ENCODE results near the gene DRG2.

DRG2 gene

DNA sequence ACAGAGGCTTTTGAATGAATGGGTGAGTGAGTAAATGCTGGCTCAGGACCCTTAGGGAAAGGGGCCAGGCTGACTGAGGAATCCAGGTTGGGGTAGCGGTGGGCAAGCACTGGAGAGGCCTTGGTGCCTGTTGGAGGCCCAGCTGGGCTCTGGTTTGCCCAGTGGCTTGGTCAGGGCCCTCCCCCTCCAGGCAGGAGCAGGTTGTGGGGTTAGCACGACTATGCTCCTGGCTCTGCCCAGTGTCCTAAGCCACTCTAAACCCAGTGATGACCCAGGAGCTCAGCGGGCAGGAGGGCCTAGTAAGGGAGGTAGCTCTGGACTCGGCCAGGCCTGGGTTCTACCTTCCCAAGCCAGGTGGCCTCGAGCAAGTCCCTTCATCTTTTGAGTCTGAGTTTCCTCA is 28.3 kb downstream of the DRG2 start:
- Histone ChIP-seq H3K27me3 (ENCODE audit: low read length) (no peaks in the 10 kb centered on the region), H3K4me3 (ENCODE audit: insufficient read depth, low read length, poor library complexity, severe bottlenecking) (no peak overlapping the region), H3K36me3 (ENCODE audit: low read length) (no peaks in the 10 kb centered on the region), H3K9me3 (ENCODE audit: insufficient read depth, low read length) (no peaks in the 10 kb centered on the region), H3K27ac (ENCODE audit: low read depth, low read length) (no peak overlapping the region), H3F3A (ENCODE audit: insufficient read depth) (no peaks in the 10 kb centered on the region), H4K20me1 (ENCODE audit: low read depth, low read length) (no peaks in the 10 kb centered on the region), H2AFZ (ENCODE audit: low read depth, low read length, severe bottlenecking) (no peak overlapping the region), H3K9ac (ENCODE audit: low read length) (no peak overlapping the region), H3K9me2 (replicated peaks; ENCODE audit: insufficient read depth, low read length) (no peaks in the 10 kb centered on the region), H3K4me2 (ENCODE audit: low read depth, low read length, poor library complexity, severe bottlenecking) (no peak overlapping the region), H3K79me2 (ENCODE audit: insufficient read depth, low read length) (no peaks in the 10 kb centered on the region)
- no peak for TF ChIP-seq EZH2phosphoT487 (conservative IDR thresholded peaks at IDR 0.05; ENCODE audit: low read length)
- TF ChIP-seq CTCF (IDR thresholded peaks at IDR 0.05; ENCODE audit: insufficient read depth, low read length, poor library complexity, severe bottlenecking): no peak

GRCh38 chr17:18117533-18117932 is 29.8 kb downstream of the DRG2 start:
- Histone ChIP-seq H3K79me2 (ENCODE audit: insufficient read depth, low read length) (no peaks in the 10 kb centered on the region), H3K9me2 (replicated peaks; ENCODE audit: insufficient read depth, low read length) (no peaks in the 10 kb centered on the region), H3F3A (ENCODE audit: insufficient read depth) (no peaks in the 10 kb centered on the region), H3K4me3 (ENCODE audit: insufficient read depth, low read length, poor library complexity, severe bottlenecking) (no peak overlapping the region), H3K27ac (ENCODE audit: low read depth, low read length) (no peak overlapping the region), H3K9ac (ENCODE audit: low read length) (no peak overlapping the region), H4K20me1 (ENCODE audit: low read depth, low read length) (no peaks in the 10 kb centered on the region), H3K36me3 (ENCODE audit: low read length) (no peaks in the 10 kb centered on the region), H2AFZ (ENCODE audit: low read depth, low read length, severe bottlenecking) (no peak overlapping the region), H3K9me3 (ENCODE audit: insufficient read depth, low read length) (no peaks in the 10 kb centered on the region), H3K27me3 (ENCODE audit: low read length) (no peaks in the 10 kb centered on the region), H3K4me2 (ENCODE audit: low read depth, low read length, poor library complexity, severe bottlenecking) (no peak overlapping the region)
- no peak for TF ChIP-seq EZH2phosphoT487 (conservative IDR thresholded peaks at IDR 0.05; ENCODE audit: low read length)
- no peak for TF ChIP-seq CTCF (IDR thresholded peaks at IDR 0.05; ENCODE audit: insufficient read depth, low read length, poor library complexity, severe bottlenecking)

- Histone ChIP-seq H4K20me1 (ENCODE audit: low read depth, low read length) (no peaks in the 10 kb centered on the region), H3K9me2 (replicated peaks; ENCODE audit: insufficient read depth, low read length) (no peaks in the 10 kb centered on the region), H3F3A (ENCODE audit: insufficient read depth) (no peaks in the 10 kb centered on the region), H3K9ac (ENCODE audit: low read length) (no peak overlapping the region), H3K27me3 (ENCODE audit: low read length) (no peaks in the 10 kb centered on the region), H3K36me3 (ENCODE audit: low read length) (no peaks in the 10 kb centered on the region), H3K4me3 (ENCODE audit: insufficient read depth, low read length, poor library complexity, severe bottlenecking) (no peak overlapping the region), H3K79me2 (ENCODE audit: insufficient read depth, low read length) (no peaks in the 10 kb centered on the region), H2AFZ (ENCODE audit: low read depth, low read length, severe bottlenecking) (no peak overlapping the region), H3K4me2 (ENCODE audit: low read depth, low read length, poor library complexity, severe bottlenecking) (no peak overlapping the region), H3K9me3 (ENCODE audit: insufficient read depth, low read length) (no peaks in the 10 kb centered on the region), H3K27ac (ENCODE audit: low read depth, low read length) (no peak overlapping the region)
- no peak for TF ChIP-seq CTCF (IDR thresholded peaks at IDR 0.05; ENCODE audit: insufficient read depth, low read length, poor library complexity, severe bottlenecking)
- TF ChIP-seq EZH2phosphoT487 (conservative IDR thresholded peaks at IDR 0.05; ENCODE audit: low read length): no peak
Measured at GRCh38 chr17:18117982-18118975, 30.5 kb downstream of the DRG2 start.

Measured in SU-DHL-6 (cell line).